PC-9 (cell line): ENCODE measurements around the gene ILKAP.

Source experiments
- EZH2 ChIP-seq: fragments of 200-600 bp; sonication (generic); IDR thresholded peaks from 2 replicates; pipeline ENCODE4 v1.8.0; 2017; ENCODE audit warnings: antibody characterized with exemption, low read depth
- TF ChIP-seq, protein P1 (sequence below): fragments of 200-600 bp; sonication (generic); conservative IDR thresholded peaks from 2 replicates; pipeline ENCODE4 v1.6.1; 2017; ENCODE audit warnings: mixed run types, antibody characterized with exemption, mild to moderate bottlenecking, moderate library complexity

DNA sequence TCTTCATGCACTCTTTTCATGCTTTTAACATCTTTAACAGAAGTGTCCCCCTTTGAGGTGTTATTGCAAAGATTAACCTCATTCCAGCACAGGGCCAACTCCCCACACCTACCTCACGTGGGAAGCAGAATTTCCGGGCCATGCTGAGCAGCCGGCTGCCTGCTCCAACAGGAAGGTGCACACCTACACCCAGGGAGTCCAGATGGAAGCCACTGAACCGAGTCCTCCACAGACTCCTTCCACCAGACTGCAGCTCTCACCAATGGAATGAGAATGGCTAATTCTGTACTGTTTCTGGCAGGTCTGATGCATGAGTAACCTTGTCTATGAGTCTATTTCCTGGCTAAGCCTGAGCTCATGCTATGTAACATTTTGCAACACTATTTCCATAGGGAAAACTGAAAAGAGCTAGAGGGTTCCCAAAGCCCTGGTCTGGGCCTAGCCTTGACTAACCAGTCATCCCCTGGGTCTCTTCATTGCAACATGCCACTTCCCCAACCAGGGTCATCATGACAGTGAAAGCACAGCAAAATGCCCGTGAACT lies 33.7 kb downstream of the ILKAP start:
- TF ChIP-seq EZH2: no peak
- TF ChIP-seq, protein P1, sequence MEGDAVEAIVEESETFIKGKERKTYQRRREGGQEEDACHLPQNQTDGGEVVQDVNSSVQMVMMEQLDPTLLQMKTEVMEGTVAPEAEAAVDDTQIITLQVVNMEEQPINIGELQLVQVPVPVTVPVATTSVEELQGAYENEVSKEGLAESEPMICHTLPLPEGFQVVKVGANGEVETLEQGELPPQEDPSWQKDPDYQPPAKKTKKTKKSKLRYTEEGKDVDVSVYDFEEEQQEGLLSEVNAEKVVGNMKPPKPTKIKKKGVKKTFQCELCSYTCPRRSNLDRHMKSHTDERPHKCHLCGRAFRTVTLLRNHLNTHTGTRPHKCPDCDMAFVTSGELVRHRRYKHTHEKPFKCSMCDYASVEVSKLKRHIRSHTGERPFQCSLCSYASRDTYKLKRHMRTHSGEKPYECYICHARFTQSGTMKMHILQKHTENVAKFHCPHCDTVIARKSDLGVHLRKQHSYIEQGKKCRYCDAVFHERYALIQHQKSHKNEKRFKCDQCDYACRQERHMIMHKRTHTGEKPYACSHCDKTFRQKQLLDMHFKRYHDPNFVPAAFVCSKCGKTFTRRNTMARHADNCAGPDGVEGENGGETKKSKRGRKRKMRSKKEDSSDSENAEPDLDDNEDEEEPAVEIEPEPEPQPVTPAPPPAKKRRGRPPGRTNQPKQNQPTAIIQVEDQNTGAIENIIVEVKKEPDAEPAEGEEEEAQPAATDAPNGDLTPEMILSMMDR: no peak
